Raji (cell line): ENCODE results near the gene PDIK1L.

ENCODE experiments used
- POLR2A ChIP-seq: IDR thresholded peaks from 2 replicates; pipeline ENCODE4 v1.6.1; 2011; ENCODE audit warnings: low read depth, low read length, control low read depth; ENCODE audit not compliant: insufficient read depth

Gene PDIK1L

GRCh38 chr1:26156285-26157038 lies 44.8 kb downstream of the PDIK1L start:
- no peak for TF ChIP-seq POLR2A

DNA sequence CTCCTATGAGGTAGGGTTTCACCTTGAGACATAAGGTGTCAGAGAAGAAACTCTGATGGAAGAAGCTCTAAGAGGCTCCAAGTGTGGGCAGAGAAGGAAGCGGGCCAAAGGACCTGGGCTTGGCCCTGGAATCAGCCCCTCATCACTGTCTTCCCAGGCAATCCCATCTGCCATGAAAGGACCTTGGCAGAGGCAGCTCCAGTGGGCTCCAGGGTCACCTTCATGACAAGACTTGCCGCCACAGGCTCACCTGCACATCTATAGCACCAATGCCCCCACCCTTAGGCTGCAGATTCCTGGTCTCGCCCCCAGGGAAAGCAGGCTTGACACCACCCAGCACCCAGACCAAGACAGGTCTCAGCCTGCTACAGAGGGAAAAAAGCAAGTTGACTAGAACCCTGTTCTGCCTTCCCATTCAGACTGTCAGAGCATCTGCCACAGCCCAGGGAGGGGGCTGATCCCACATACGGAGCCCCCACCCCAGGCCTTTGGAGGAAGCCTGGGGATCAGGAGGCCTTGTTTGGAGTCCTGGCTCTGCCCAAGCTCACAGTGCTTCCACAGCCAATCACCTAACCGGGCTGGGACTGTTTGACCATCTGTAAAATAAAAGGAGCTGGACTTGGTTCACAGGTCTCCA lies 46.8 kb downstream of the PDIK1L start:
- no peak for TF ChIP-seq POLR2A

GRCh38 chr1:26158908-26159742 lies 47.5 kb downstream of the PDIK1L start, which contains the start of gene FAM110D:
FAM110D (plus strand) TSS chr1:26159079; CDS start chr1:26161292, 2,213 bp downstream.
- TF ChIP-seq POLR2A: no peak

DNA sequence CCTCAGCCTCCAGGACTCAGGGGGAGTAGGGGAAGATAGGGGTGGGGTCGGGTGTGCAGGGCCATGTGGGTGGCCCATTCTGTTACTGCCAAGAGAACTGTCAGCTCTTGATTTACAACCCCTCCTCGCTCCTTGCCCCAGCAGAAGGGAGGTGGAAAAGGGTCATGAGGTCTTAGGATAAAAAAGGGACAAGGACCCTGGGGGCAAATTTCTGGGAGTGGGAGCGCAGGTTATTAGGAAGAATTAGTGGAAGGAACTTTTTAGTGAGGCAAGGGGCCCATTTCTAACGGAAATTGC lies 48.1 kb downstream of the PDIK1L start:
- no peak for TF ChIP-seq POLR2A

DNA sequence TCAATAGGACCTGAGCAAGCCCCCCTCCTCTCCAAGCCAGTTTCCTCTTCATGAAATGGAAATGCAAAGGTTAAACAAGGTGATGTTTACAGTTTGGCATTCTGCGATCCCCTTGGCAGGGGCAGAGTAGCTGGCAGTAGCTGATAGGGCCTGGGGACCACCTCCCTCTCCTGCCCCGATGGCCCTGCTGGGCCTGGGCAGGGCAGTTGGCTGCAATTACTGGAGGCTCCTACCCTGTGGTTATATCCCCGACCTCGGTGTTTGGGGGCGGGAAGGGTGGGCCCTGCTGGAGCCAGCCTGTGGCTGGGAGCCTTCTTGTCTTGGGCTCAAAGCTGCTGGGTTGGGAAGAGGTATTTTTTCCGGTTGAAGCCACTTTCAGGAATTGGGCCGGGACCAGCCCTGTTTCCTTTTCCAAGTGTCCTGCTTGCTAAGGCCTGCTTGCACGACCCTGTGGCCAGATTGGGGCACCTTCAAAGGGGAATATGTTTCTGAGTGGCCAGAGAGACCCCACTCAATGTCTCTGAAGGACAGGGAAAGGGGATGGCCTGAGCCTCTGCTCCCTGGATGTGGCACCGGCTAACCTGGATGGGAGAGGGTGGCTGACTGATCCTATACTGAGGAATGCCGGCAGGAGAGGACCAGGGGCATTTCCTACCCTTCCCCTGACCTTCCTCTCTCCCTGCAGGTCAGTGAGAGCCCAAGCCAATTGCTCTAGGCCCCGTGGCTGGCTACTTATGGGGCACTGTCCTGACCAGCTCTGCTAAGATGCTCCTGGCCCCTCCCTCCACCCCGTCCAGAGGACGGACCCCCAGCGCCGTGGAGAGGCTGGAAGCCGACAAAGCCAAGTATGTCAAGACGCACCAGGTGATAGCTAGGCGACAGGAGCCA lies 49.1 kb downstream of the PDIK1L start:
- no peak for TF ChIP-seq POLR2A

DNA sequence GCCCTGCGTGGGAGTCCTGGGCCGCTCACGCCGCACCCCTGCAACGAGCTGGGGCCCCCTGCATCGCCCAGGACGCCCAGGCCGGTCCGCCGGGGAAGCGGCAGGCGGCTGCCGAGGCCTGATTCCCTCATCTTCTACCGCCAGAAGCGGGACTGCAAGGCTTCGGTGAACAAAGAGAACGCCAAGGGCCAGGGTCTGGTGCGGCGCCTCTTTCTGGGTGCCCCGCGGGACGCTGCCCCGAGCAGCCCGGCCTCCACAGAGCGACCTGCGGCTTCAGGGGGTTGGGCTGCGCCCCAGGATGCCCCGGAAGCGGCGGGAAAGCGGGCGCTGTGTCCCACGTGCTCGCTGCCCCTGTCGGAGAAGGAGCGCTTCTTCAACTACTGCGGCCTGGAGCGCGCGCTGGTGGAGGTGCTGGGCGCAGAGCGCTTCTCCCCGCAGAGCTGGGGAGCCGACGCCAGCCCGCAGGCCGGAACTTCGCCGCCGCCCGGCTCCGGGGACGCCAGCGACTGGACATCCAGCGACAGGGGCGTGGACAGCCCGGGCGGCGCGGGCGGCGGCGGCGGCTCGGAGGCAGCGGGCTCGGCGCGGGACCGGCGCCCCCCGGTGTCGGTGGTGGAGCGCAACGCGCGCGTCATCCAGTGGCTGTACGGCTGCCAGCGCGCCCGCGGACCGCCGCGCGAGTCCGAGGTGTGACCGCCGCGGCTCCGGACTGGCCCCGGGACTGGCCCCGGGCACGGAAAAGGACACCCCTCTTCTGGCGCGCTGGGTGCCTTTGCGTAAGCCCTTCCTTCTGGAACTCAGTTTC lies 50.0 kb downstream of the PDIK1L start:
- TF ChIP-seq POLR2A: no peak

DNA sequence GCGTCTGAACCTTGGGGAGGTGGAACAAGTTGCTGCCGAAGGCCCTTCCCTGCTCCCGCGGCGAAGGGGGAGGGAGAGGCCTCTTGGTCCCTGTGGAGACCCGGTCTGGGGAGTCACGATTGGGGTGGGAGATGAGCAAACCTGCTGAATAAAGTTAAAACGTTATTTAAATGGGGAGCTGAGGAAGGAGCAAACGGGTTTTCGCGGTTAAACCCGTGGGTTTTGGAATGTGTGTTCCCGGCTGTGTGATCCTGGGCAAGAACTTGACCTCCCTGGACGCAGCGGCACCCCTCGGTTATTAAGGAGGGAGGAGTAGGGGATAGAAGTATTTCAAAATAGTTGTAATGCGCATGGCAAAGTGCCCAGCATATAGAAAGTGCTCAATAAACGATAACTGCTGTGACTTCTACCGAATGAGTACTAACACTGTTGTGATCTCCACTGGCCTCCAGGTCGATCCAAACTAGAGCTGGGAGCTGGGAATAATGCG lies 50.6 kb downstream of the PDIK1L start:
- TF ChIP-seq POLR2A: no peak

GRCh38 chr1:26163684-26164035 lies 52.0 kb downstream of the PDIK1L start:
- no peak for TF ChIP-seq POLR2A

DNA sequence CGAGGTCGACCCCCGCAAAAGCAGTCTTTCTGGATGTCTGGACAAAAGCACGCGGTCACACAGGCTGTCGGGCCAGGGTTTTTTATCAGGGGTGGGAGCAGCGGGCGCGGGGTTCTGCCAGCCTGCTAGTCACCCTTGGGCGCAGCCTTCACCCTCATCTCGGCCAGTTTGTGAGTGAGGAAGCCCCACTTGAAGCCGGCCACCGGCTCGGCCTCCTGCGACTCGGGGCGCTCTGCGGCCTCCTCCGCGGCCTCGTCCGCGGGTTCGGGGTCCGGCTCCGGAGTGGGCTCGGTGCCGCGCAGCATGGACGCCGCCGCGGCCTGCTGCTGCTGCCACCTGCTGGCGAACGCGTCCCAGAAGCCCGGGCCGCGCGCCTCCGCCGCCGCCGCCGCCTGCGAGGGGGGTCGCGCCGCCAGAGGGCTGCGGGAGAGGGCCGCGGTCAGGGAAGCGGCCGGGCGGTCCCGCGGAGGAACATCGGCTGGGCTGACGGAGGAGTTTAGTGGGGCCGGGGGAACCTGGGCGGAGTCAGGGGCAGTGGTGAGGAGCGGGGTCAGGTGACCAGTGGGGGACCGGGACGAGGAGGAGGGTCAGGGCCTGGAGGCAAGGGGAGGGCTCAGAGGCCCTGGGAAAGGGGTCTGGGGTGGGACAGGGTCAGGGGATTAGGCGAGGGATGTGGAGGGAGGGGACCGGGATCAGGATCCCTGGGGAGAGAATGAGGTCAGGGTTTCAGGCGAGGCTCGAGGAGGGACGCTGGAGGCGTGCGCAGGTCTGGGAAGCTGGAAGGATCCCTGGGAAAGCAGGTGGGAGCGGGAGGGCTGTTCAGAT lies 52.6 kb downstream of the PDIK1L start:
- TF ChIP-seq POLR2A: no peak

GRCh38 chr1:26164861-26165842 lies 53.5 kb downstream of the PDIK1L start:
- no peak for TF ChIP-seq POLR2A

- TF ChIP-seq POLR2A: no peak
These were observed 55.2 kb downstream of the PDIK1L start for GRCh38 chr1:26166719-26167281.

DNA sequence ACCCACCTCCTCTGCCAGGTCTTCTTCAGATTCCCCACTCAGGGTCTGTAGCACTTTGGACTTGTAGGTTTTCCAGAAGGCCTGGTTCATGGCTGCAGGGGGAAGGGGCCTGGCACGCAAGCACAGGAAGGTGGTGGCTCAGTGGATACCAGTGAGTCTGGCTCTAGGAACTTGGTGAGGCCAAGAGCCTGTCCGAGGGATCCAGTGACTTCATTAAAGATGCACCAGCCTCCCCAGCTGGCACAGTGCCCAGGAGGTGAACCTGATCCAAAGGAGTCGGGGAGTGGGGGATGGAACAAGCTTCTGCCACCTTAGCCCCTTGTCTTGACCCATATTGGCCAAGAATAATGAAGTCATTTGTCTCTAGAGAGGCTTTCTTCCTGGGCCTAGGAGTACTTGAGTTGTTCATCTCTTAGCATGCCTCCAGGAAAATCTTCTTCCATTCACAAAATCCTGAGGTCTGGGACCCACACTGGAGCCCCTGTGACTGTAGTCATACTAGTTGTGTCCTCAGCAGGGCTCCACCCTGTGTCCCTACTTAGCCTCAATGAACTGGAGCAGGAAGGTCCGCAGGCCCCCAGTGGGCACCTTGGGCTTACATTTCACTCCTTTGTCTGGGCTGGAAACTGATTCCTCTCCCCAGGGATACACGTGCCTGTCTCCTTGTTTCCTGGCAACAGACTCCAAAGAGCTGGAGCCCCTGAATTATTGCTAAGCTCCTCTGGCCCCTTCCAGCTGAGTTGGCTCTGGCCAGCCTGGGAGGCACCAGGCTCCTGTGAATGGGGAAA lies 57.0 kb downstream of the PDIK1L start, which contains the start of gene C1orf232:
C1orf232 (minus strand) TSS at position 554 of the 788 bp plus-strand sequence; CDS start at position 90, 464 bp downstream.
- no peak for TF ChIP-seq POLR2A
